Stimulated activated CD8-positive, alpha-beta memory T cell treated with anti-CD3 and anti-CD28 coated beads, Interleukin-15, amount 100 ng/mL, for 48 hours (primary cell): ENCODE results near the gene ZNF446.

Experiments
- DNase-seq, 2 donors: peaks; one replicate each; pipeline ENCODE4 v3.0.0-alpha.2; 2020; ENCODE audit warnings: low read depth in 2 of 2

The ZNF446 gene

DNA sequence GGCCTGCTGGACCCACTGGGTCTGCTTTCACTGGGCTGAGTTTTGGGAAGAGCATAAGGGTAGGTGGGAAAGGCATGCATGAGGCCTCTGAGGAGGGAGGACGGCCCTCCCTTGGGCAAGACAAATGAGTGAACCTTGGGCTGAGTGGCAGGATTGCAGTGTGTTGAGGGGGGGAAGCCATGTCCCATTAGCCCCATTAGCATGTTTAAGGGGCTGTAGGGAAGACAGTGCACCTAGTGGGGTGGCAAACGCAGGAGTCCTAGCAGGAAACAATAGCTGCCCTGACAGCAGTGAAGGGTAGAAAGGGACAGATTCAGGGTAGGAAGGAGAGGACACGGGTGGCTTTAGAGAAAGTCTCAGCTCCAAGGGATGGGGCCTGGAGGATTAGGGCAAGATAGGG is 46.6 kb downstream of the ZNF446 start:
- no peak for DNase-seq

DNA sequence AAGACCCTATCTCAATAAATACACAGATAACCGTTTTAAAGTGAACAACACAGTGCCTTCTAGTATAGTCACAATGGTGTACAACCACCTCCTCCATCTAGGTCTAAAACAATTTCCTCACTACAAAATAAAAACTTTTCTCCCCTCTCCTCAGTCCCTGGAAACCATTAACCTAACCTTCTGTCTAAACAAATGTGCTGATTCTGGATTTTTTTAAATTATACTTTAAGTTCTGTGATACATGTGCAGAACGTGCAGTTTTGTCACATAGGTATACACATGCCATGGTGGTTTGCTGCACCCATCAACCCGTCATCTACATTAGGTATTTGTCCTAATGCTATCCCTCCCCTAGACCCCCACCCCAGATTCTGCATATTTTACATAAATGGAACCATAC is 53.3 kb downstream of the ZNF446 start:
- no peak for DNase-seq
